HG03159 (cell line): ENCODE data around the gene FBXO31.

Experiments
- ATAC-seq: cut with Tn5 transposase; IDR thresholded peaks from one replicate; pipeline ENCODE4 v1.9.1; 2021; ENCODE audit warnings: mild to moderate bottlenecking, moderate library complexity; ENCODE audit not compliant: unreplicated experiment

Gene FBXO31

GRCh38 chr16:87316923-87317749 lies 66.4 kb downstream of the FBXO31 start, which contains the start of gene C16orf95:
Gene C16orf95 (minus strand): TSS chr16:87317392. CDS start chr16:87317242, 150 bp downstream.
- peak; percentile 93 for ATAC-seq

GRCh38 chr16:87316450-87316922 lies 67.1 kb downstream of the FBXO31 start:
- no peak for ATAC-seq

DNA sequence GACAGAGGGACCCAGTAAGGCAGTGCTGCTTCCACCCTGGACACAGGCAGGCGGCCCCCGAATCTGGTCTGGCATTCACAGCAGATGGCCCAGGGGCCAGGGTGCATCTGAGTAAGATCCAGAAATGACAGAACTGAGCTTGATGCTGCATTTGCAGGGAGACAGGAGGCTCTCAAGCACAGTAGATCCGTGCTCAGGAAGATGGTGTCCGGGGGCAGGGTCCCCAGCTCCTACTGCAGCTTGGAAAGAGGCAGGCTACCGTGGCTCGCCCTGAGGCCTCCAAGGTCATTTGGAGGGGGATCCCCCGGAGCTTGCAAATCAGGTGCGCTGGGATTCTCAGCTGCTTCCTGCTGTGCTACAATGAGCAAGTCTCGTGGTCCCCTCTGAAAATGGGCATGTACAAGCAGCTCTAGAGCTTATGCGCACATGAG lies 68.6 kb downstream of the FBXO31 start:
- ATAC-seq = no peak

DNA sequence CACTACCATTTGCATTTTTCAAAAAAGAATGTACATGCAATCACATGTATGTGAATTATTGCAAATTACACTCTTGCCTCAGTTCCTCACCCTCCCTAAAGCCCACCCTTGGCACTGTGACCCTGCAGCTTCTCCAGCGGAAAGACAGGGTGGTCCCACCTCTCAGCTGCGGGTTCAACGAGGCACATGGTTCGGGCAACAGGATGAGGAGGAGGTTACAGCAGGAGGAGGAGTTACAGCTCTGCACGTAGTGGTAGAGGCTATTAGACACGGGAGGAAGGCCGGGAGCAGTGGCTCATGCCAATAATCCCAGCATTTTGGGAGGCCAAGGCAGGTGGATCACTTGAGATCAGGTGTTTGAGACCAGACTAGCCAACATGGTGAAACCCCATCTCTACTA lies 71.6 kb downstream of the FBXO31 start:
- no peak for ATAC-seq

DNA sequence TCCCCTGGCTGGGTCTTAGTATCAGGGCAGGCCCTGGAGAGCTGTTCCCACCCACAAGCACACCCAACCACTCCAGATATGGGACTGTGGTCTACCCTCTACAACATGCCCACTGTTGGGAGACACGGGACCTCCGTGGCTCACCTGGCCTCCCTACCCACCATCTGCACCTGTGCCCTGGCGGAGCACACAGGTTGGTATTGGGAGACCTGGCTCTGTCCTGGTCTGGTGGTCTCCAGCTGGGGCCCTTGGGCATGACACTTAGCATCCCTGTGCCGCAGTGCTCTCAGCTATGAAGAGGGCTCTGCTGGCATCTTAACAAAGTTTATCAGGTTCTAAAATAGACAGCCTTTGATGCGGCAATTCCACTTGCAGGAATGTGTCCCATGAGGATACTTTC lies 72.2 kb downstream of the FBXO31 start:
- no peak for ATAC-seq

DNA sequence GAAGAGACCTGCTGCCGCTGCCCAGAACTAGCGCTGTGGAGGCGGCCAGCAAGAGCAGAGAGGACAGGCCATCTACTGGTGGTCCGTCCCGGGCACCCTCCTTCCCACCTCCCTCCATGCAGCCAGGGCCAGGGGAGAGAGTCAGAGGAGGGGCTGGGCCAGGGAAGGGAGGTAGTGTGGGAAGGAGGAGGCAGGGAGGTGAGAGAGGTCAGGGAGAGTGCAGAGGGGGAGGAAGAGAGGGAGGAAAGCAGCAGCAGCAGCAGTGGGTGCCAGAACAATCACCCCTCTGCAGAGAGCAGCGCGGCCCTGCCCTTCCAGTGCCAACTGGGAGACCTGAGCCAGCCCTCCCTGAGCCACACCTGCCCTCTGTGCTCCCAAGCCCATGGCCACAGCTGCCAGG lies 73.0 kb downstream of the FBXO31 start:
- ATAC-seq = no peak

DNA sequence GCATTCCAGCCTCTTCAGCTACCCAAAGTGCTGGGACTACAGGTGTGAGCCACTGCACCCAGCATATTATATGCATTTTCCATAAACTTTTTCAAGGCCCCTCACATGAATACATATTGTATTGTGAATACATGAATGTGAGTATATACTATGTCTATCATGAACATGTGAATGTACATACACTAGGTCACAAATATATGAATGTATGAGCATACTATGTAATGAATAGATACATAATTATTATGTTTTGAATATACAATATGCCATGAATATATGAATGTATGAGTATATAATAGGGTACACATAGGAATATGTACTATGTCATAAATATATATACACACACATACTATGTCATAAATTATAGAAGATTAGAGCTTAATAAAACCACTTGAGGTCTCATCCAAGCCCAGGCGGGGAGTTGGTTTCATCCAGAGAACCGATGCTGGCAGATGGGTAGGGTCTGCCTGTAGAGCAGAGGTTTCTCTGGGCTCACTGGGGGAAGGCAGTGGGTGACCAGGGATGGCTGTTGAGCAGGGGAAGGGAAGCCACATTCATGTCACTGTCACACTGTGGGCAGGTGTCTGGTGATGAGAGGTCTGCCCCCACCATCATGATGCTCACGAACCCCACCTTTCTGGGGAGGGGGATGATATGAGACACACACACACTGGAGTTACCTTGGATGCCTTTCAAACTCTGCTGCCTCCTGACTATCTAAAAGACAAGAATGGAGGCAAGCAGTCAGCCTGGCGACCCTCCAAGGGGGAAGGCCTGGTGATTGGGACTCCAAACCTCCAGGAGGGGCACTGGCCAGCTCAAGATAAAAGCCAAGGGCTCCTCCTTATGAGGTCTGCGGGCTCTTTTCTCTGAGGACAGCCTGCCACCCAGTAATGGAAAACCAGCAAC lies 73.7 kb downstream of the FBXO31 start:
- ATAC-seq = no peak

DNA sequence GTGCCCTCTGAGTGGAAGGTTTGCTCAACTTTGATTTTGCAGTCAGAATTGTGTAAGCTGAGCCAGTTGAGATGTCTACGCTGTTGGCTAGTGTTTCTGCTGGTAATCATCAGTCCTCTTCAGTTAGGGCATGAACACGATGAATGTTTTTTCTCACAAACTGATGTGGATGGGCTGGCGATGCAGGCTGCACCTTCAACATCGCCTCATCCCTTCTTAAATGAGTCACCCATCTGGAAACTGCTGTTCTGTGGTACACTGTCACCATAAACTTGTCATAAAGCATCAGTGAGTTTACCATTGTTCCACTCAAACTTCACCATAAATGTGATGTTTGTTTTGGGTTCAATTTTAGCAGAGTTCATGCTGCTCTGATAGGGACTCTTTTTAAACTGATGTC lies 74.8 kb downstream of the FBXO31 start:
- no peak for ATAC-seq

- no peak for ATAC-seq
These were observed 77.1 kb downstream of the FBXO31 start for GRCh38 chr16:87306516-87306915.

GRCh38 chr16:87305505-87306391 lies 77.8 kb downstream of the FBXO31 start:
- ATAC-seq = no peak

DNA sequence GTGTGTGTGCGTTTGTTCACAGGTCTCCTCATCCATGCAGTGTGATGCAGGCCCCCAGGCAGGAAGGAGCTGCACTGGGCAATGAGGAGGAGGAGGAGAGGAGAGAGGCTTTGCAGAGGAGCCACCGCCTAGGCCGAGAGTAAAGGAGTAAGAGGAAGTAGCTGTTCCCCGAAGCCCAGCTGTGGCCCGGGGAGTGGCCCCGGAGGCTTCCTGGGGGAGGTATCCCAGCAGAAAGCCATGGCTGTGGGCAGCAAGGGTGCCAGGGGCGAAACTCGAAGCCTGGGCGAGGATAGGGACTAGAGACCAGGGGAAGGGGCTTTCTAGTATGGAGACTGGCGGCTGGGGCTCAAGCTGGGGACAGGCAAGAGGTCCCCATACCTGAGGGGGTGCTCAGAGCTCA lies 78.6 kb downstream of the FBXO31 start:
- ATAC-seq = no peak

DNA sequence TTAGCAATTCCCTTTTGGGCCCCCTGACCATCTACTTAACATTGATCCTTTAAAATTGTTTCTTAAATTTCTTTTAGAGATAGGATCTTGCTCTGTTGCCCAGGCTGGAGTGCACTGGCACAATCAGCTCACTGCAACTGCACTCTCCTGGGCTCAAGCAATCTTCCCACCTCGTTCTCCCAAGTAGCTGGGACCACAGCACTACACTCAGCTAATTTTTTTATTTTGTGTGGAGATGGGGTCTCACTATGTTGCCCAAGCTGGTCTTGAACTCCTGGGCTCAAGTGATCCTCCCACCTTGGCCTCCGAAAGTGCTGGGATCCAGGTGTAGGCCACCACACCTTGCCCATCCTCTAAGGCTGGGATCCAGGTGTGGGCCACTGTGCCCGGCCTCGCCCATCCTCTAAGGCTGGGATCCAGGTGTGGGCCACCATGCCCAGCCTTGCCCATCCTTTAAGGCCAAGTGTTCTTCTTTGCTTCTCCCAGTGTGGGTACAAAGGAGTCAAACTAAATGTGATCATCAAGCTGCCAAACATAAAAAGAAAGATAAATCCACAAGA lies 79.5 kb downstream of the FBXO31 start:
- ATAC-seq = no peak

DNA sequence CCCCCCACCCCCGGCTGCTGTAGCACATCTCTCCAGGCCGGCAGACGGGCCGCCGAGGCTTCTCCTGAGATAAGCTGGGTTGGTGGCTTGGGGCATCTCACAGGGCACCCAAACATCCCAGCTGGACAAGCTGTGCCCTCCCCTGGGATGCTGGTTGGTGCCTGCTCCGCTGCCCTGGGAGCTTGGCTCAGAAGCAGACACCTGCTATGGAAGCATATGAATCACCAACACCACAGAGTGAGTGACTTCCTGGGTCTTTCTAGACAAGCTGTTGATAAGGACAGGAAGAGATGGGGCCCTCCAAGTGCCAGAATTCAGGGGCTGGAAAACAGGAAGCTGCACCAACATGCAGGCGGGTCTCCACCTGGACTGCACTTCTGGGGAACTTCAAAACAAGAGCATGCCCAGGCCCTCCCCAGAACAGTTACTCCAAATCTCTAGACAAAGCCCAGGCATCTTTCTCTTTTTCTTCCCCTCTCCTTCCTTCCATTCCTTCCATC lies 80.1 kb downstream of the FBXO31 start:
- ATAC-seq = no peak

DNA sequence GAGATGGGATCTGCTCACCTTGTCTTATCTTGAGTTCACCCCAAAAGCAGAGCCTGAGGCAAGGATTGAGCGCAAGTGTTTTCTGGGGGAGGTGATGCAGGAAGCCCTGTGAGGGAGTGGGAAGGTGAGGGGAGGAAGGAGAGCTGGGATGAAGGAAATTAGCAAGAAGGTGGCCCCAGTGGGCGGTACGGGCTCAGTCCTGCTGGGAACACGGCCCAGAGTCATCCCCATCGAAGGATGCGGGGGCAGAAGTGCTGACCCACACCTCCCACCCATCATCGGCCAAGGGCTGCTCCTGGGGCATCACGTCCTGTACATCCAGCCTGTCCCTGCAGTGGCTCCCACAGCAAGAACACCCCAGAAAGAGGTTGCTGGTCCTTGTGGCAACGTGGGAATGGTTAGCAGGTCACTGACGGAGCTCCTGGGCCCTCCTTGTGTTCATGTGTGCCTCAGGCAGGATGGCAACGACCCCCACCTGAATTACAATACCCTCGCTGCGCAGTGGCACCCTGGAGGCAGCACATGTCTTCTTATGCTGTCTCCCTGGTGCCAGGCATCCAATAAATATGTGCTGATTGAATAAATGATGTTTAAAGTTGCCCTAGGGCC lies 84.6 kb downstream of the FBXO31 start:
- no peak for ATAC-seq

- no peak for ATAC-seq
These were observed 85.5 kb downstream of the FBXO31 start for GRCh38 chr16:87297918-87298631.

DNA sequence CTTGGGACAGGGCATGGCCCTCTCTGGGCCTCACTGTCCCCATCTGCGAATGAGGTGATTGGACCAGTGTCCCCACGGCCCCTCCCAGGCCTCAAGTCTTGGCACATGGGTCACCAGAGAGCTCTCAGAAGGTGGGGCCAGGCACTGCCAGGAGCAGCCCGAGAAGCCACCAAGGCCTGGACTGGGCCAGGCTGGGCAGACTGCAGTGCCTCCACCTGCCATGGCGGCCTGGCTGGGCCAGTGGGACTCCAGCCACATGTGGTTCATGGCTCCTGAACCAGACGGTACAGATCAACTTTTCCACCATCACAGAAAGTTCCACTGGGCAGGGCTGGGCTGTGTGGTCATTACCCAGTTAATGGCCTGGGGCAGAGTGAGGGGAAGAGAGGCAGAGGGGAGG lies 86.2 kb downstream of the FBXO31 start:
- no peak for ATAC-seq

DNA sequence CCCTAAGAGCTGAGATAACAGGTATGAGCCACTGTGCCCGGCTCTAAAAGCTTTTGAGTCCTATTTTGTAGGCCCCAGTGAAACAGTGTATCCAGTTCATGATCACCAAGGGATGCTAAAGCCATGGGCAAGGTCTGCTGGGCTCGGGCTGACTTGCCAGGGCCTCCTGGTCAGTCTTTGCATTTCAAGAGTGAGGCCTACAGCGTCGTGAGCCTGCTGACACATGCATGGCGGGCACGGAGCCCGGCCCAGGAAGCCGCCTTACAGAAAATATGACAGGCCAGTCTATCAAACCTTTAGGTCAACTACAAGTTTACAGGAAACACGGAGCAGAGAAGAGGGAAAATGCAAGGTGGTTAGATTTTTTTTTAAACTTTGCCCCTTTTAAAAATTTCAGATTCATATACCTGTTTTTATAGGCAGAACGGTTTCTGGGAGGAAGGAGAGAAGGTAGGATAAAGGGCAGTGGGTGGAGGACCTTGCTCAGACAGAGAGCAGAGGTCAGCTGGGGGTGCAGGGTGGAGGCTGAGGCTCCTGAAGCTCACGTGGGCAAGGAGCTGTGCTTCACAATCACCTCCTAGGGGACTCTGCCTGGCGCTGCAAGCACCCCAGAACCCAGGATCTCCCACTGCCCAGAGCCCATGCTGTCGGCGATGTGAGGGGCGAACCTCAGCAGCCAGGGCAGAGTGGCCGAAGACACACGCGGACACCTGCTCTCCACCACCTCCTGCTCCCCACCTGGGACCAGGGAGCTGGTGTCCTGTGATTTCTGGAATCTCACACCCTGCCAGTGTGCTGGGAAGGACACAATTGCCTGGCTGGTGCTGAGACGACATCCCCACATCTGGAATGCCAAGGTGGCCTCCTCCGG lies 87.7 kb downstream of the FBXO31 start:
- no peak for ATAC-seq

GRCh38 chr16:87295259-87295658 lies 88.3 kb downstream of the FBXO31 start:
- no peak for ATAC-seq
